ENCODE results near the gene SYT17.

Gene SYT17

GRCh38 chr16:19173649-19174383, 5.8 kb downstream of the SYT17 start:
- Histone ChIP-seq H3K4me3 (ENCODE audit: low read depth, low read length) (no peak overlapping the region), H3K27ac (no peak overlapping the region), H2AFZ (no peak overlapping the region), H3K9ac (no peak overlapping the region), H3K9me3 (ENCODE audit: control insufficient read depth, low read length) (no peaks in the 10 kb centered on the region), H3K79me2 (no peaks in the 10 kb centered on the region), H3K4me1 (peaks cover 6% of the 10 kb centered on the region), H3K4me2 (ENCODE audit: low read length) (no peak overlapping the region), H3K36me3 (ENCODE audit: control insufficient read depth, insufficient read depth, low read length) (no peaks in the 10 kb centered on the region), H3K27me3 (ENCODE audit: control insufficient read depth, insufficient read depth, low read length) (no peaks in the 10 kb centered on the region)
- TF ChIP-seq, protein P1, sequence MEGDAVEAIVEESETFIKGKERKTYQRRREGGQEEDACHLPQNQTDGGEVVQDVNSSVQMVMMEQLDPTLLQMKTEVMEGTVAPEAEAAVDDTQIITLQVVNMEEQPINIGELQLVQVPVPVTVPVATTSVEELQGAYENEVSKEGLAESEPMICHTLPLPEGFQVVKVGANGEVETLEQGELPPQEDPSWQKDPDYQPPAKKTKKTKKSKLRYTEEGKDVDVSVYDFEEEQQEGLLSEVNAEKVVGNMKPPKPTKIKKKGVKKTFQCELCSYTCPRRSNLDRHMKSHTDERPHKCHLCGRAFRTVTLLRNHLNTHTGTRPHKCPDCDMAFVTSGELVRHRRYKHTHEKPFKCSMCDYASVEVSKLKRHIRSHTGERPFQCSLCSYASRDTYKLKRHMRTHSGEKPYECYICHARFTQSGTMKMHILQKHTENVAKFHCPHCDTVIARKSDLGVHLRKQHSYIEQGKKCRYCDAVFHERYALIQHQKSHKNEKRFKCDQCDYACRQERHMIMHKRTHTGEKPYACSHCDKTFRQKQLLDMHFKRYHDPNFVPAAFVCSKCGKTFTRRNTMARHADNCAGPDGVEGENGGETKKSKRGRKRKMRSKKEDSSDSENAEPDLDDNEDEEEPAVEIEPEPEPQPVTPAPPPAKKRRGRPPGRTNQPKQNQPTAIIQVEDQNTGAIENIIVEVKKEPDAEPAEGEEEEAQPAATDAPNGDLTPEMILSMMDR (IDR thresholded peaks at IDR 0.05): no peak

DNA sequence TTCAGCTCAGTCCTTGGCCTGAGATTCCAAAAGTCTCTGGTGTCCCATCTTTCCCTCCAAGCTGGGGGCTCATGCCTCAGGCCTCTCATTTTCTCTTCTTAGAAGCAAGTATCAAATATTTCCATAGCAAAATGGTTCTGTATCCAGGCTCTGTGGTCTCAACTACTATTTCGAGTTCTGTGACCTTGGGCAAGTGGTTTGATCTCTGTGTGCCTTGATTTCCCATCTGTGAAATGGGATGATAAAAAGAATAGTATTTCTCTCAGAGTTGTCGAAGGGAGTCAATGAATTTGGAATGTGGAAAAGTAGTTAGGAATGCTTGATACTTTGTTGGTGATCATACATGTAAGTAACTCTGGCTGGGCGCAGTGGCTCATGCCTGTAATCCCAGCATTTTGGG, 6.4 kb downstream of the SYT17 start:
- no peak overlapping the region for H3K4me3 ChIP-seq (ENCODE audit: low read depth, low read length)
- H3K79me2 ChIP-seq: no peaks in the 10 kb centered on the region
- H3K4me2 ChIP-seq (ENCODE audit: low read length): no peak overlapping the region
- peaks cover 2% of the 10 kb centered on the region for H3K4me1 ChIP-seq
- no peaks in the 10 kb centered on the region for H3K36me3 ChIP-seq (ENCODE audit: control insufficient read depth, insufficient read depth, low read length)
- no peaks in the 10 kb centered on the region for H3K27me3 ChIP-seq (ENCODE audit: control insufficient read depth, insufficient read depth, low read length)
- H3K27ac ChIP-seq: no peak overlapping the region
- no peak overlapping the region for H3K9ac ChIP-seq
- H3K9me3 ChIP-seq (ENCODE audit: control insufficient read depth, low read length): no peaks in the 10 kb centered on the region
- H2AFZ ChIP-seq: no peak overlapping the region
- TF ChIP-seq, protein P1 (IDR thresholded peaks at IDR 0.05): no peak

- no peak overlapping the region for H3K27ac ChIP-seq
- no peaks in the 10 kb centered on the region for H3K36me3 ChIP-seq (ENCODE audit: control insufficient read depth, insufficient read depth, low read length)
- no peak overlapping the region for H2AFZ ChIP-seq
- no peak overlapping the region for H3K4me3 ChIP-seq (ENCODE audit: low read depth, low read length)
- no peak overlapping the region for H3K9ac ChIP-seq
- H3K79me2 ChIP-seq: peaks cover 4% of the 10 kb centered on the region
- no peaks in the 10 kb centered on the region for H3K9me3 ChIP-seq (ENCODE audit: control insufficient read depth, low read length)
- H3K27me3 ChIP-seq (ENCODE audit: control insufficient read depth, insufficient read depth, low read length): no peaks in the 10 kb centered on the region
- TF ChIP-seq, protein P1 (IDR thresholded peaks at IDR 0.05): no peak
- no peaks in the 10 kb centered on the region for H3K4me1 ChIP-seq
- no peak overlapping the region for H3K4me2 ChIP-seq (ENCODE audit: low read length)
Observed at GRCh38 chr16:19175492-19176262, 7.6 kb downstream of the SYT17 start.

- Histone ChIP-seq H3K9me3 (ENCODE audit: control insufficient read depth, low read length) (no peaks in the 10 kb centered on the region), H3K27me3 (ENCODE audit: control insufficient read depth, insufficient read depth, low read length) (no peaks in the 10 kb centered on the region), H3K4me2 (ENCODE audit: low read length) (no peak overlapping the region), H3K27ac (no peak overlapping the region), H2AFZ (no peak overlapping the region), H3K79me2 (peaks cover 4% of the 10 kb centered on the region), H3K4me1 (no peaks in the 10 kb centered on the region), H3K36me3 (ENCODE audit: control insufficient read depth, insufficient read depth, low read length) (no peaks in the 10 kb centered on the region), H3K4me3 (ENCODE audit: low read depth, low read length) (no peak overlapping the region), H3K9ac (no peak overlapping the region)
- TF ChIP-seq, protein P1 (IDR thresholded peaks at IDR 0.05): no peak
Observed at GRCh38 chr16:19177111-19177739, 9.2 kb downstream of the SYT17 start.

All from parathyroid adenoma (tissue), 2 donors.